Thymus (tissue), 11 donors: Measurements from ENCODE around the gene CFAP20DC. TPM values are rescaled to one million over a fixed set of nuclear protein-coding genes. Genes with fewer than 3 reads are reported as not detected.

Source experiments
- DNase-seq, 9 donors: peaks; one replicate each; pipeline ENCODE4 v3.0.0-alpha.2; 2013; ENCODE audit warnings: low spot score in 9 of 9, low read depth in 6 of 9, missing footprints in 1 of 9
- H3K27ac ChIP-seq, 2 donors: one replicate each; pipeline ENCODE4 v1.5.1; 2013; ENCODE audit warnings: control low read depth in 1 of 2, low read depth in 1 of 2, low read length in 1 of 2, mild to moderate bottlenecking in 1 of 2, moderate library complexity in 1 of 2
- H3K27me3 ChIP-seq, 2 donors: one replicate each; pipeline ENCODE4 v1.5.1; 2013; ENCODE audit warnings: low read length in 1 of 2; ENCODE audit not compliant: control insufficient read depth in 2 of 2, insufficient read depth in 1 of 2
- H3K36me3 ChIP-seq, 2 donors: one replicate each; pipeline ENCODE4 v1.5.1; 2013; ENCODE audit warnings: low read length in 1 of 2, mild to moderate bottlenecking in 1 of 2, moderate library complexity in 1 of 2; ENCODE audit not compliant: control insufficient read depth in 2 of 2, insufficient read depth in 2 of 2
- H3K4me1 ChIP-seq, 2 donors: one replicate each; pipeline ENCODE4 v1.5.1; 2013; ENCODE audit warnings: low read length in 2 of 2; ENCODE audit not compliant: control insufficient read depth in 2 of 2, insufficient read depth in 2 of 2
- H3K4me3 ChIP-seq, 2 donors: one replicate each; pipeline ENCODE4 v1.5.1; 2013; ENCODE audit warnings: low read length in 2 of 2, control low read depth in 1 of 2, mild to moderate bottlenecking in 1 of 2
- H3K9me3 ChIP-seq, 2 donors: one replicate each; pipeline ENCODE4 v1.5.1; 2013; ENCODE audit warnings: low read length in 1 of 2, mild to moderate bottlenecking in 1 of 2; ENCODE audit not compliant: control insufficient read depth in 2 of 2, insufficient read depth in 1 of 2
- WGBS: extraction: QIAGEN DNeasy Blood & Tissue Kit; methylation state at CpG from one replicate; pipeline ENCODE4 v1.1.7; 2013; 5-methylcytosine and 5-hydroxymethylcytosine counted together
- polyA plus RNA-seq: library from polyadenylated mRNA; stranded (reverse); fragments of 200-250 nt; gene quantifications from one replicate; pipeline ENCODE4 v1.2.3, GENCODE V29; 2013
- total RNA-seq: library from RNA; stranded (reverse); fragments of 120-200 nt; gene quantifications from one replicate; pipeline ENCODE4 v1.2.4, GENCODE V29; 2013
- donor health status: healthy.

The CFAP20DC gene
- total and polyA plus RNA-seq, 2 donors, result 1.0 to 1.6 TPM

GRCh38 chr3:58962816-58963215 lies 87.0 kb downstream of the CFAP20DC start:
- 95% methylated on average over 3 of the region's 3 CpGs for WGBS
- H3K27me3 ChIP-seq, result no peaks in the 10 kb centered on the region
- H3K27ac ChIP-seq, result no peak overlapping the region
- H3K9me3 ChIP-seq, result no peaks in the 10 kb centered on the region
- DNase-seq, result no peak
- H3K4me1 ChIP-seq, result no peaks in the 10 kb centered on the region
- H3K4me3 ChIP-seq, result no peak overlapping the region
- no peaks in the 10 kb centered on the region for H3K36me3 ChIP-seq

- no peaks in the 10 kb centered on the region for H3K36me3 ChIP-seq
- no peaks in the 10 kb centered on the region for H3K9me3 ChIP-seq
These were observed 87.7 kb downstream of the CFAP20DC start for GRCh38 chr3:58962040-58962651.

GRCh38 chr3:58955308-58955707 lies 94.5 kb downstream of the CFAP20DC start:
- no peak for DNase-seq
- H3K36me3 ChIP-seq, result no peaks in the 10 kb centered on the region
- H3K4me3 ChIP-seq, result no peak overlapping the region
- H3K9me3 ChIP-seq, result no peaks in the 10 kb centered on the region
- H3K4me1 ChIP-seq, result no peaks in the 10 kb centered on the region
- no peaks in the 10 kb centered on the region for H3K27me3 ChIP-seq
- H3K27ac ChIP-seq, result no peak overlapping the region
- WGBS, result 89% methylated on average over 2 of the region's 2 CpGs

More at GRCh38 chr3:58962040-58962651, 87.7 kb downstream of the CFAP20DC start:
- DNase-seq, result no peak
- no peaks in the 10 kb centered on the region for H3K27me3 ChIP-seq
- no peak overlapping the region for H3K27ac ChIP-seq
- 88% methylated on average over 2 of the region's 2 CpGs for WGBS
- no peaks in the 10 kb centered on the region for H3K4me1 ChIP-seq
- no peak overlapping the region for H3K4me3 ChIP-seq

DNA sequence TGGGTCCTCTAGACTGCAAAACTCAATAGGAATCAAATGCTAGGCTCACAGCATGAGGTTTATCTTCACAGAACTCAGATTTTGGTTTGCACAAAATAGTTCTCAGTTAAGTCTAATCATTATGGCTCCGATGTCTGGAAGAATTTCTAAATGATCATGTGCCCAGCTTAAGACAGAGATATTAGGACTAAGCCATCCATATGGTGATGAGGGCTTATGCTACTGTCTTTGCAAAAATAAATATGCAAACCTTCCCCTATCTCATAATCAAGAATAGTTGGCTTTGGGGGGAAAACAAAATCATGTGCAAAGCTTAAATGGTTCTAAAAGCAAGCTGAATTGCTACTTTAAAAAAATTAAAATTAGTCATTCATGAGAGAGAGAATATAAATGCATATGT lies 96.5 kb downstream of the CFAP20DC start:
- H3K27me3 ChIP-seq, result no peaks in the 10 kb centered on the region
- H3K9me3 ChIP-seq, result no peaks in the 10 kb centered on the region
- H3K27ac ChIP-seq, result no peak overlapping the region
- 92% methylated on average over 1 of the region's 1 CpG for WGBS
- DNase-seq, result no peak
- no peaks in the 10 kb centered on the region for H3K4me1 ChIP-seq
- no peak overlapping the region for H3K4me3 ChIP-seq
- no peaks in the 10 kb centered on the region for H3K36me3 ChIP-seq

- no peaks in the 10 kb centered on the region for H3K27me3 ChIP-seq
- no peak overlapping the region for H3K27ac ChIP-seq
- no peak overlapping the region for H3K4me3 ChIP-seq
- H3K4me1 ChIP-seq, result no peaks in the 10 kb centered on the region
- no peaks in the 10 kb centered on the region for H3K36me3 ChIP-seq
- 93% methylated on average over 4 of the region's 4 CpGs for WGBS
- H3K9me3 ChIP-seq, result no peaks in the 10 kb centered on the region
- DNase-seq, result no peak
These were observed 97.5 kb downstream of the CFAP20DC start for GRCh38 chr3:58952128-58952917.

DNA sequence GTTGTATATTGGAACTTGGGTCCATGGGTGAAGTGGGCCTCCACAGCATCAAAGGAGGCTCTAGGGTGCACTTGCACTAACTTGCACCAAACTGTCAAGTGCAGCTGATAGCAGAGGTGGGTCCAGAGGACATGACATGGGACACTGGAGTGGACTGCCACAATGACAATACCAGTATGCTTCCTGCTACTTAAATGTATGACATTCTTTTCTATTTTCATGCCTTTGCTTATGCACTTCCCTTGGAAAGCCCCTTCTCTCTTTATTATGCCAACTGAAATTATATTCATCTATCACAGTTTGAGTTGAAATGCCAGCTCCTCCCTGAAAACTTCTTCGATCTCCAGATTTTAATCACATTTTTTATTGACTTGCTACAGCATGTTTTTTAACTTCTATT lies 101.8 kb downstream of the CFAP20DC start:
- no peaks in the 10 kb centered on the region for H3K9me3 ChIP-seq
- DNase-seq, result no peak
- WGBS, result 85% methylated on average over 1 of the region's 1 CpG
- no peaks in the 10 kb centered on the region for H3K36me3 ChIP-seq
- H3K4me1 ChIP-seq, result no peaks in the 10 kb centered on the region
- no peaks in the 10 kb centered on the region for H3K27me3 ChIP-seq
- H3K27ac ChIP-seq, result no peak overlapping the region
- H3K4me3 ChIP-seq, result no peak overlapping the region

DNA sequence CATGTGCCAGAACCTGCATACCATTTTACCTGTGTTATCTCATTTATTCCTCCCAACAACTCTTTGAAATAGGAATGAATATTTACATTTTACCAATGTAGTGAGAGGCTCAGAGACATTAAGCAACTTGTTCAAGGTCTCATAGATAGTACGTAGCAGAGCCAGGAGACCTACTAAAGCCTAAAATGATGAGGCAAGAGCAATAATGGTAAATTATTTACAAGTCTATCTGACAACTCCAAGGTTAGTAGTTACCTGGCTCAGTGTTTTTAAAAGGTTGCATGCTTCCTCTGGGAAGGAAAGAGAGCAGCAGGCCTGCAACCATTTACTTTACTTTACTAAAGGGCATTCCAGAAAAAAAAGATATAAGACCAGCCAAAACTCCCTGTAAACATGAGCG lies 103.0 kb downstream of the CFAP20DC start:
- Histone ChIP-seq H3K36me3 (no peaks in the 10 kb centered on the region), H3K27ac (no peak overlapping the region), H3K27me3 (no peaks in the 10 kb centered on the region), H3K9me3 (no peaks in the 10 kb centered on the region), H3K4me1 (no peaks in the 10 kb centered on the region), H3K4me3 (no peak overlapping the region)
- DNase-seq, result no peak
- 99% methylated on average over 2 of the region's 2 CpGs for WGBS

DNA sequence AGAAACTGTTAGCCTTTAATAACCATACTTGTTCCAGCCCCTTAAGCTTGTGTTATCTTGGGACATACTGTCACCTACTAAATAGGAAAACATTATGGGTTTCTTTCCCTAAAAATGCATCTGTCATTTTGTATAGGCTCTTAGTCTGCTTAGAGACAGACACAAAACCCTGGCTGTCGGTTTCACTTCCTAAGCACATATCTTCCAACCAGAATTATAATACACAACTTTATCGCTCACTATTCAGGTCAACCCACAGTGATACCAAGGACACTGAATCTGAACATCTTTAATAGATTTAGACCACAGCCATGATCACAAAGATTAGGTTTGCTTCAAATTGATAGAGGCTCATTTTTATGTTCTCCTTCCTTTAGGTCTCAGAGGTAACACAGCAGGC lies 111.8 kb downstream of the CFAP20DC start:
- H3K4me3 ChIP-seq, result no peak overlapping the region
- H3K27ac ChIP-seq, result no peak overlapping the region
- no peak for DNase-seq
- H3K4me1 ChIP-seq, result no peaks in the 10 kb centered on the region
- H3K27me3 ChIP-seq, result no peaks in the 10 kb centered on the region
- H3K36me3 ChIP-seq, result no peaks in the 10 kb centered on the region
- H3K9me3 ChIP-seq, result no peaks in the 10 kb centered on the region
- 94% methylated on average over 2 of the region's 2 CpGs for WGBS

GRCh38 chr3:58924578-58924977 lies 125.2 kb downstream of the CFAP20DC start:
- H3K4me3 ChIP-seq, result no peak overlapping the region
- H3K9me3 ChIP-seq, result no peaks in the 10 kb centered on the region
- H3K27ac ChIP-seq, result no peak overlapping the region
- no peaks in the 10 kb centered on the region for H3K36me3 ChIP-seq
- no peak for DNase-seq
- H3K4me1 ChIP-seq, result no peaks in the 10 kb centered on the region
- WGBS, result 96% methylated on average over 1 of the region's 1 CpG
- H3K27me3 ChIP-seq, result no peaks in the 10 kb centered on the region
